ENCODE data around the gene CHKB. TPM values are rescaled to one million over a fixed set of nuclear protein-coding genes. Genes with fewer than 3 reads are reported as not detected.

Gene CHKB
- total RNA-seq, 1 donor from 2014 or later = 88.1 TPM

DNA sequence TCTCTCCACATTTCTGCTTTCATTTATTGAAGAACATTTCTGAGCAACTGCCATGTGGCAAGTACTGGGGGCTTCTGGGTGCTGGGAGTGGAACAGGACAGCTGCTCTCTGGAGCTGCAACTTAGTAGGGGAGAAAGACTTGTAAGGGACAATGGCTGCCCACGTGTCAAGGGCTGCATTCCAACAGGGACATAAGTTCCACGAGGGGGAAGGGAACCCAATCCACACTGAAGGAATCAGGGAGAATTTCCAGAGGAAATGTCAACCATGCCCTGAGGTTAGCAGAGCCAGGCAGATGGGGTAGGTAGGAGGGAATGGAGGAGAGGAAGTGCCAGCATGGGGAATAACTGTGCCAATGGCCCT is 19.7 kb upstream of the CHKB start:
- H3K4me1 Mint-ChIP-seq = peaks cover 16% of the 10 kb centered on the region
- peaks cover 5% of the 10 kb centered on the region for H3K27me3 Mint-ChIP-seq (ENCODE audit: low read depth)
- TF ChIP-seq, protein P1, sequence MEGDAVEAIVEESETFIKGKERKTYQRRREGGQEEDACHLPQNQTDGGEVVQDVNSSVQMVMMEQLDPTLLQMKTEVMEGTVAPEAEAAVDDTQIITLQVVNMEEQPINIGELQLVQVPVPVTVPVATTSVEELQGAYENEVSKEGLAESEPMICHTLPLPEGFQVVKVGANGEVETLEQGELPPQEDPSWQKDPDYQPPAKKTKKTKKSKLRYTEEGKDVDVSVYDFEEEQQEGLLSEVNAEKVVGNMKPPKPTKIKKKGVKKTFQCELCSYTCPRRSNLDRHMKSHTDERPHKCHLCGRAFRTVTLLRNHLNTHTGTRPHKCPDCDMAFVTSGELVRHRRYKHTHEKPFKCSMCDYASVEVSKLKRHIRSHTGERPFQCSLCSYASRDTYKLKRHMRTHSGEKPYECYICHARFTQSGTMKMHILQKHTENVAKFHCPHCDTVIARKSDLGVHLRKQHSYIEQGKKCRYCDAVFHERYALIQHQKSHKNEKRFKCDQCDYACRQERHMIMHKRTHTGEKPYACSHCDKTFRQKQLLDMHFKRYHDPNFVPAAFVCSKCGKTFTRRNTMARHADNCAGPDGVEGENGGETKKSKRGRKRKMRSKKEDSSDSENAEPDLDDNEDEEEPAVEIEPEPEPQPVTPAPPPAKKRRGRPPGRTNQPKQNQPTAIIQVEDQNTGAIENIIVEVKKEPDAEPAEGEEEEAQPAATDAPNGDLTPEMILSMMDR (conservative IDR thresholded peaks at IDR 0.05) = no peak
- no peaks in the 10 kb centered on the region for H3K9me3 Mint-ChIP-seq
- DNase-seq (ENCODE audit: low read depth, low spot score) = no peak
- peak overlapping the region; percentile 90 for H3K4me3 Mint-ChIP-seq
- H3K36me3 Mint-ChIP-seq (ENCODE audit: low read depth) = no peaks in the 10 kb centered on the region
- no peak overlapping the region for H3K27ac Mint-ChIP-seq (ENCODE audit: unreplicated experiment)

DNA sequence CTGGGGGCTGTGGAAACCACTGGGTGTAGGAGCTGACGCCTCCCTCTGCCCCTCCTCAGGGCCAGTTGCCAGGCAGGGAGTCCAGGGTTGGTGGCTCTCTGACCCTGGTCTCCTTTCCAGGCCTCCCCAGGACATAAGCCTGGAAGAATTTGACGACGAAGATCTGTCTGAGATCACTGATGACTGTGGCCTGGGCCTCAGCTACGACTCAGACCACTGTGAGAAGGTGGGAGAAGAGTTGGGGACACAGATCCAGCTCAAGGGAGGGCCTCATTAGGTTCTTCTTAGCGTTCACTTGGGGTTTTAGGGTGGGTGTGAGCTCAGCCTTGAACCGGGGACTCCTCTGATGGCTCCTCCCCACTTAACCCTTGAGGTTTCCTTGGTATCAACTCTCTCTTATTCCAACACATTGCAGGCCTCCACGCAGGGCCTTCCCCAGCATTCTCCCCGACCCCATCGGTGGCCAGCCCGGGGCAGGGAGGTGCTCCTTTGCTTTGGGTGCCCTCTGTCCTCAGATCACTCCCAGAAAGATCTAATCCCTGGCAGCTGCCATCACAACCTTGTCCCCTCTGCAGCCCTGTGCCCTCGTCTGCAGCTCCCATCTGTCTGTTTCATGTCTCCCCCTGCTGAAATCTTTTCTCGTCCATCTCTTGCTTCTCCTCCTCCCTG is 19.2 kb upstream of the CHKB start:
- H3K9me3 Mint-ChIP-seq = no peaks in the 10 kb centered on the region
- H3K27ac Mint-ChIP-seq (ENCODE audit: unreplicated experiment) = peak overlapping the region; percentile 45
- H3K4me3 Mint-ChIP-seq = peak overlapping the region; percentile 90
- TF ChIP-seq, protein P1 (conservative IDR thresholded peaks at IDR 0.05) = no peak
- no peak for DNase-seq (ENCODE audit: low read depth, low spot score)
- peaks cover 5% of the 10 kb centered on the region for H3K27me3 Mint-ChIP-seq (ENCODE audit: low read depth)
- H3K36me3 Mint-ChIP-seq (ENCODE audit: low read depth) = peaks cover 2% of the 10 kb centered on the region
- peaks cover 16% of the 10 kb centered on the region for H3K4me1 Mint-ChIP-seq

DNA sequence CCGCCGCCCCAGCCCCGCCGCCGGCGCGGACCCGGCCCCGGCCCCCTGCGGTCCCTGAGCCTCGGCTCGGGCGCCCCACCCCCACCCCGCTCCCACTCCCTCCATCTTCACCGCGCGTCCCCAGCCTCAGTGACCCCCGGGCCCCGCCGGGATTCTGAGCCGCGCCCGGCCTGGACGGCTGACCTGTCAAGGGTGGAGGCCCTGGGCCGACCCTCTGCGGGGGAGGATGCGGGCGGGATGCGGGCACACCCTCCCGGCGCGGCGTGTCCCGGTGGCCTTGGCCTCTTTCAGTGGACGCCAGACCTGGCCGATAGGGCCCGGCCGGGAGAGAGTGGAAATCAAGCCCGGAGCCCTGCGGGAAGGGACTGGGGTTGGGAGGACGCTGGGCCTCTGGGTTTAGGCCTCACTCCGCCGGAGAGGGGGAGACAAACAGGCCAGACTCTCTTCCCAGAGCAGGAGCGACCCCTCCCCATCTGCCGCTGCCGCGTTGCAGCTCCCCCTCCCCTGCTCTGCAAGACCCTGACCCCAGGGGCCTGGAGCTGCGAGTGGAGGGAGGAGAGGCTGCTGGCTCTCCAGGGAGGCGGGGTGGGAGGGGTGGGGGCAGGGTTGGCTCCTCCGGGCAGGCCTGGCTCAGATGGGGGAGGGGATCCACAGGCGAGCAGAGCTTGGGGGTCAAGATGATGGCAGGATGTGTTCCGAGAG is 18.5 kb upstream of the CHKB start:
- H3K27me3 Mint-ChIP-seq (ENCODE audit: low read depth) = peaks cover 5% of the 10 kb centered on the region
- TF ChIP-seq, protein P1 (conservative IDR thresholded peaks at IDR 0.05) = no peak
- H3K4me3 Mint-ChIP-seq = peak overlapping the region; percentile 90
- peaks cover 16% of the 10 kb centered on the region for H3K4me1 Mint-ChIP-seq
- H3K9me3 Mint-ChIP-seq = no peaks in the 10 kb centered on the region
- H3K27ac Mint-ChIP-seq (ENCODE audit: unreplicated experiment) = peak overlapping the region; percentile 45
- H3K36me3 Mint-ChIP-seq (ENCODE audit: low read depth) = peaks cover 8% of the 10 kb centered on the region
- peak; percentile 37 for DNase-seq (ENCODE audit: low read depth, low spot score)

DNA sequence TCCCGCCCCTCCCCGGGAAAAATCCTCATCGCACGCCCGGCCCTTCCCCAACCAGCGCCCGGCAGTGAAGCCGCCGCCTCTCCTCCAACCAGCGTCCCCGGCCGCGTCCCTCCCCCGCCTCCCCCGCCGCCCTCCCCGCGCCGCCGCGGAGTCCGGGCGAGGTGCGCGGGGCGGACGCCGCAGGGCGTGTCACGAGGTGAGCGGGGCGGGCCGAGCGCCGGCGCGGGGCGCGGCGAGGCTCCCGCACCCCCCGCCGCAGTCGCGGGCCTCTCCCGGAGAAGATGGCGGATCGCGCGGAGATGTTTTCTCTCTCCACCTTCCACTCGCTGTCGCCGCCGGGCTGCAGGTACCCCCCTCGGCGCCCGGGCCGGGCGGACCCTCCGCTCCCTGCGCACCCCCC is 17.9 kb upstream of the CHKB start, which contains the start of gene MAPK8IP2:
MAPK8IP2 (plus strand) TSS at position 256 of the 400 bp plus-strand sequence; CDS start at position 282, 26 bp downstream.
- DNase-seq (ENCODE audit: low read depth, low spot score) = no peak

DNA sequence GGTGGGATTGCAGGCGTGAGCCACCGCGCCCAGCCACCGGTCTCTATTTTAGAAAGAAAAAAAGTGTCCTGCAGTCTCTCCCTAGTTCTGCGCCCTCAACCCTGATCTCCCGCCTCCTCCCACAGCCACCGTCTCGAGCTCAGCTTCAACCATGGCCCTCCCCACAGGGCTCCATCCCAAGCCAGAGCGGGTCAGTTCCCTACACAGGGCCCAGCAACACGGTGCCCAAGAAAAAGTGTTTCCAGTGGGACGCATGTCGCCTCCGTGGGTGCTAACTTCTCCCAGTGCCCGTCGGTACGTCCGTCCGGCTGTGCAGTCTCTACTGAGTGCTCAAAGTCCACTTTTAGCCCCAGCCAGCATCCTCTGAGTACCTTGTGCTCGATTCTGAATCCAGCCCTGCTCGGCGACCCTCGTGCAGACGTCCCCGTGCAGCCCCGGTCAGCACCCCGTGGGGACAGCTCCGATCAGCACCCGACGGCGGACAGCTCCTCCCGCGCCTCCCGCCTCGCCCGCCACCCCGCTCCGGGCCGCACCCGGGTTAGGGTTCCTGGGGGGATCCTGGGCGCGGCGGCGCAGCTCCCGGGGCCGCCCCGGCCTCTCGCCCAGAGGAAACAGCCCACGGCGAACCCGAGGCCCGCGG is 17.3 kb upstream of the CHKB start:
- Mint-ChIP-seq H3K27ac (ENCODE audit: unreplicated experiment) (no peak overlapping the region), H3K4me1 (peaks cover 16% of the 10 kb centered on the region), H3K27me3 (ENCODE audit: low read depth) (peaks cover 5% of the 10 kb centered on the region), H3K4me3 (peak overlapping the region; percentile 85), H3K36me3 (ENCODE audit: low read depth) (peaks cover 8% of the 10 kb centered on the region), H3K9me3 (no peaks in the 10 kb centered on the region)
- TF ChIP-seq, protein P1 (conservative IDR thresholded peaks at IDR 0.05) = no peak
- peak; percentile 76 for DNase-seq (ENCODE audit: low read depth, low spot score)

More for the DNA sequence above, 17.9 kb upstream of the CHKB start, which contains the start of gene MAPK8IP2:
- Mint-ChIP-seq H3K4me3 (peak within 1 kb of the TSS; percentile 90), H3K27ac (ENCODE audit: unreplicated experiment) (peak within 1 kb of the TSS; percentile 45), H3K27me3 (ENCODE audit: low read depth) (peaks cover 5% of the 10 kb centered on the region), H3K4me1 (peaks cover 16% of the 10 kb centered on the region), H3K36me3 (ENCODE audit: low read depth) (peaks cover 8% of the 10 kb centered on the region), H3K9me3 (no peaks in the 10 kb centered on the region)
- TF ChIP-seq, protein P1 (conservative IDR thresholded peaks at IDR 0.05) = no peak
